Testis (tissue), 3 donors: ENCODE measurements around the gene CNTN4. TPM values are rescaled to one million over a fixed set of nuclear protein-coding genes. Genes with fewer than 3 reads are reported as not detected.

Experiments used
- DNase-seq: peaks from one replicate; pipeline ENCODE4 v3.0.0-alpha.2; 2019
- H3K27ac ChIP-seq, 2 donors: fragments of 200-600 bp; sonication (generic); one replicate each; pipeline ENCODE4 v1.5.1; 2019
- H3K27me3 ChIP-seq: fragments of 200-600 bp; sonication (generic); one replicate; pipeline ENCODE4 v1.5.1; 2019
- H3K36me3 ChIP-seq: fragments of 200-600 bp; sonication (generic); one replicate; pipeline ENCODE4 v1.5.1; 2017; ENCODE audit warnings: low read depth; ENCODE audit errors: missing control alignments
- H3K4me1 ChIP-seq: fragments of 200-600 bp; sonication (generic); one replicate; pipeline ENCODE4 v1.5.1; 2019
- H3K4me3 ChIP-seq, 2 donors: fragments of 200-600 bp; sonication (generic); one replicate each; pipeline ENCODE4 v1.5.1; 2017 to 2019
- H3K9me3 ChIP-seq: fragments of 200-600 bp; sonication (generic); one replicate; pipeline ENCODE4 v1.5.1; 2017
- POLR2A ChIP-seq: fragments of 450-650 bp; IDR thresholded peaks from one replicate; pipeline ENCODE4 v1.6.1; 2017; ENCODE audit warnings: antibody characterized with exemption, mild to moderate bottlenecking, moderate library complexity
- WGBS, 2 donors: methylation state at CpG; one replicate each; pipeline ENCODE4 v1.1.5; 2018; 5-methylcytosine and 5-hydroxymethylcytosine counted together
- intact Hi-C: fragments of 100-400 bp; cut with DNase I; formaldehyde crosslinking; loops from one replicate; pipeline ENCODE4 v1.15.1; 2023; ENCODE audit warnings: low total_unique reads
- polyA plus RNA-seq: library from polyadenylated mRNA; stranded (reverse); fragments of 350-450 nt; fragmentation: Illumina TruSeq; extraction: RNeasy Lipid Tissue Mini Kit (QIAGEN cat#74804); gene quantifications from one replicate; pipeline ENCODE4 v1.2.3, GENCODE V29; 2014; ENCODE audit warnings: low read depth, low replicate concordance; ENCODE audit not compliant: insufficient read depth
- total RNA-seq, 2 donors: library from RNA; depleted of rRNA; stranded (reverse); fragments of >200 nt; gene quantifications; one replicate each; pipeline ENCODE4 v1.2.3, GENCODE V29; 2016
- TF ChIP-seq, protein P1 (sequence below), 3 experiments: fragments of 450-650 bp in 2 of 3; fragments of 200-600 bp in 1 of 3; sonication (generic) in 1 of 3; IDR thresholded peaks; one replicate each; pipeline ENCODE4 v1.5.1; 2016 to 2019; ENCODE audit warnings: antibody characterized with exemption in 3 of 3, mild to moderate bottlenecking in 2 of 3, moderate library complexity in 1 of 3

The CNTN4 gene
- total and polyA plus RNA-seq, 3 donors from 2014 or later = 10.4 to 37.7 (median 19.6) TPM

- no peaks in the 10 kb centered on the region for H3K9me3 ChIP-seq
- no peak overlapping the region for H3K27ac ChIP-seq
- no peaks in the 10 kb centered on the region for H3K27me3 ChIP-seq
- 20 to 43% methylated on average over 1 of the region's 1 CpG for WGBS, 2 donors
- no peak for DNase-seq
- no peak overlapping the region for H3K4me3 ChIP-seq
- TF ChIP-seq POLR2A = no peak
- TF ChIP-seq, protein P1, sequence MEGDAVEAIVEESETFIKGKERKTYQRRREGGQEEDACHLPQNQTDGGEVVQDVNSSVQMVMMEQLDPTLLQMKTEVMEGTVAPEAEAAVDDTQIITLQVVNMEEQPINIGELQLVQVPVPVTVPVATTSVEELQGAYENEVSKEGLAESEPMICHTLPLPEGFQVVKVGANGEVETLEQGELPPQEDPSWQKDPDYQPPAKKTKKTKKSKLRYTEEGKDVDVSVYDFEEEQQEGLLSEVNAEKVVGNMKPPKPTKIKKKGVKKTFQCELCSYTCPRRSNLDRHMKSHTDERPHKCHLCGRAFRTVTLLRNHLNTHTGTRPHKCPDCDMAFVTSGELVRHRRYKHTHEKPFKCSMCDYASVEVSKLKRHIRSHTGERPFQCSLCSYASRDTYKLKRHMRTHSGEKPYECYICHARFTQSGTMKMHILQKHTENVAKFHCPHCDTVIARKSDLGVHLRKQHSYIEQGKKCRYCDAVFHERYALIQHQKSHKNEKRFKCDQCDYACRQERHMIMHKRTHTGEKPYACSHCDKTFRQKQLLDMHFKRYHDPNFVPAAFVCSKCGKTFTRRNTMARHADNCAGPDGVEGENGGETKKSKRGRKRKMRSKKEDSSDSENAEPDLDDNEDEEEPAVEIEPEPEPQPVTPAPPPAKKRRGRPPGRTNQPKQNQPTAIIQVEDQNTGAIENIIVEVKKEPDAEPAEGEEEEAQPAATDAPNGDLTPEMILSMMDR (IDR thresholded peaks at IDR 0.05) = no peak
- H3K36me3 ChIP-seq = no peaks in the 10 kb centered on the region
- no peaks in the 10 kb centered on the region for H3K4me1 ChIP-seq
- intact Hi-C loops = no loop called here
These were observed 278.6 kb downstream of the CNTN4 start for GRCh38 chr3:2377281-2377680.

- WGBS, 2 donors = 65 to 78% methylated on average over 2 of the region's 2 CpGs
- Histone ChIP-seq H3K4me1 (no peaks in the 10 kb centered on the region), H3K4me3 (no peak overlapping the region), H3K9me3 (no peaks in the 10 kb centered on the region), H3K36me3 (no peaks in the 10 kb centered on the region), H3K27me3 (no peaks in the 10 kb centered on the region), H3K27ac (no peak overlapping the region)
- intact Hi-C loops = no loop called here
- DNase-seq = no peak
- TF ChIP-seq POLR2A = no peak
These were observed 292.4 kb downstream of the CNTN4 start for GRCh38 chr3:2390926-2391532.

DNA sequence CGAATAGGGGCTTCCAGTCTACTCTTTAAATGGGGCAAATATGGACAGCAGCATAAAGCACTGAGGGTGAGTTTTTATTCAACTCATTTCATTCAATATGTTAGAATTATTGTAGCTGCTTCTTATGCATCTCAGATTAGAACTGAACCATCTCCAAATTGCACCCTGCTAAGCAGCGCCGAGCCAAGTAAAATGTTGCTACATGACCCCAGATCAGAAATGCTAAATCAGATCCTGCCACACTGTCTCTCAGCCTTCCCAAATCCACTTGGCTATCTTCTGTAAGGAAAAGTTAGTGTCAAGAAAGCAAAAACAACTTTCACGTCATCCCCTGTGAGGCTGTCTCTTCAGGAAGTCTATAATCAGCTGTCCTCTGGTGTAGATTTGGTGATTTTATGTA lies 293.2 kb downstream of the CNTN4 start:
- no peak for DNase-seq
- H3K4me1 ChIP-seq = no peaks in the 10 kb centered on the region
- no peaks in the 10 kb centered on the region for H3K27me3 ChIP-seq
- 80 to 91% methylated on average over 4 of the region's 4 CpGs for WGBS, 2 donors
- no peaks in the 10 kb centered on the region for H3K36me3 ChIP-seq
- TF ChIP-seq POLR2A = no peak
- TF ChIP-seq, protein P1 (IDR thresholded peaks at IDR 0.05) = no peak
- intact Hi-C loops = no loop called here
- H3K4me3 ChIP-seq = no peak overlapping the region
- no peak overlapping the region for H3K27ac ChIP-seq
- H3K9me3 ChIP-seq = no peaks in the 10 kb centered on the region

DNA sequence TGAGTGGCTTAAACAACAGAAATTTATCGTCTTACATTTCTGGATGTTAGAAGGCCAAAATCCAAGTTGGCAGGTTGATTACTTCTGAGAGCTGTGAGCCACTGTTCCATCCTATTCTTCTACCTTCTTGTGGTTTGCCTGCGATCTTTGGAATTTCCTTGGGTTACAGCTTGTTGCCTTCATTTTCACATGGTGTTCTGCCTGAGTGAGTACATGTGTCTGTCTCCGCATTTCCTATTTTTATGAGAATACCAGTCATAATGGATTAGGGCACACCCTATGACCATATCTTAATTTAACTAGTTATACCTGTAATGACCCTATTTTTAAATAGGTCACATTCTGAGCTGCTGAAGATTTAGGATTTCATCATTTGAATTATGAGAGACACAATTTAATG lies 294.3 kb downstream of the CNTN4 start:
- no peak for DNase-seq
- no peaks in the 10 kb centered on the region for H3K9me3 ChIP-seq
- intact Hi-C loops = no loop called here
- 88 to 91% methylated on average over 3 of the region's 3 CpGs for WGBS, 2 donors
- H3K4me3 ChIP-seq = no peak overlapping the region
- H3K36me3 ChIP-seq = no peaks in the 10 kb centered on the region
- TF ChIP-seq, protein P1 (IDR thresholded peaks at IDR 0.05) = no peak
- no peak for TF ChIP-seq POLR2A
- H3K4me1 ChIP-seq = no peaks in the 10 kb centered on the region
- H3K27ac ChIP-seq = no peak overlapping the region
- H3K27me3 ChIP-seq = no peaks in the 10 kb centered on the region

GRCh38 chr3:2415083-2415482 lies 316.4 kb downstream of the CNTN4 start:
- H3K36me3 ChIP-seq = no peaks in the 10 kb centered on the region
- WGBS, 2 donors = 90 to 92% methylated on average over 1 of the region's 1 CpG
- no peaks in the 10 kb centered on the region for H3K27me3 ChIP-seq
- H3K27ac ChIP-seq = no peak overlapping the region
- no peak for DNase-seq
- TF ChIP-seq, protein P1 (IDR thresholded peaks at IDR 0.05) = no peak
- TF ChIP-seq POLR2A = no peak
- H3K4me3 ChIP-seq = no peak overlapping the region
- H3K9me3 ChIP-seq = no peaks in the 10 kb centered on the region
- H3K4me1 ChIP-seq = no peaks in the 10 kb centered on the region
- intact Hi-C loops = no loop called here
